Measurements from ENCODE around the gene CCDC171. TPM values are rescaled to one million over a fixed set of nuclear protein-coding genes. Genes with fewer than 3 reads are reported as not detected.

CCDC171 gene
- total RNA-seq, 1 experiment from 2014 or later, result 2.6 TPM

- BruUV-seq (replicated peaks), result no TSS peak
- H3K4me1 ChIP-seq (ENCODE audit: control insufficient read depth in 1 of 2, insufficient read depth in 2 of 2, low read length in 2 of 2), result no peaks in the 10 kb centered on the region
- H3K27me3 ChIP-seq (ENCODE audit: insufficient read depth, low read length), result no peaks in the 10 kb centered on the region
- H3K36me3 ChIP-seq (ENCODE audit: control insufficient read depth in 1 of 2, insufficient read depth in 2 of 2, low read length in 2 of 2), result no peaks in the 10 kb centered on the region
- TF ChIP-seq REST (IDR thresholded peaks at IDR 0.05; ENCODE audit: low read depth) (no peak), ELF1 (IDR thresholded peaks at IDR 0.05; ENCODE audit: borderline replicate concordance, low read depth) (no peak), EZH2 (IDR thresholded peaks at IDR 0.05) (no peak), CEBPB (IDR thresholded peaks at IDR 0.05; ENCODE audit: low read depth) (no peak), SIN3A (IDR thresholded peaks at IDR 0.05; ENCODE audit: low read depth) (no peak), ATF3 (IDR thresholded peaks at IDR 0.05) (no peak), RAD21 (IDR thresholded peaks at IDR 0.05; ENCODE audit: low read depth) (no peak)
- TF ChIP-seq, protein P1, sequence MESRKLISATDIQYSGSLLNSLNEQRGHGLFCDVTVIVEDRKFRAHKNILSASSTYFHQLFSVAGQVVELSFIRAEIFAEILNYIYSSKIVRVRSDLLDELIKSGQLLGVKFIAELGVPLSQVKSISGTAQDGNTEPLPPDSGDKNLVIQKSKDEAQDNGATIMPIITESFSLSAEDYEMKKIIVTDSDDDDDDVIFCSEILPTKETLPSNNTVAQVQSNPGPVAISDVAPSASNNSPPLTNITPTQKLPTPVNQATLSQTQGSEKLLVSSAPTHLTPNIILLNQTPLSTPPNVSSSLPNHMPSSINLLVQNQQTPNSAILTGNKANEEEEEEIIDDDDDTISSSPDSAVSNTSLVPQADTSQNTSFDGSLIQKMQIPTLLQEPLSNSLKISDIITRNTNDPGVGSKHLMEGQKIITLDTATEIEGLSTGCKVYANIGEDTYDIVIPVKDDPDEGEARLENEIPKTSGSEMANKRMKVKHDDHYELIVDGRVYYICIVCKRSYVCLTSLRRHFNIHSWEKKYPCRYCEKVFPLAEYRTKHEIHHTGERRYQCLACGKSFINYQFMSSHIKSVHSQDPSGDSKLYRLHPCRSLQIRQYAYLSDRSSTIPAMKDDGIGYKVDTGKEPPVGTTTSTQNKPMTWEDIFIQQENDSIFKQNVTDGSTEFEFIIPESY (IDR thresholded peaks at IDR 0.05; ENCODE audit: extremely low read depth, insufficient replicate concordance, low read length), result no peak
- H4K20me1 ChIP-seq (ENCODE audit: insufficient read depth), result no peaks in the 10 kb centered on the region
- H3K79me2 ChIP-seq (ENCODE audit: insufficient read depth, low read length), result no peaks in the 10 kb centered on the region
- no peak for ATAC-seq
- no peaks in the 10 kb centered on the region for H3K9me3 ChIP-seq (ENCODE audit: control insufficient read depth in 1 of 2, insufficient read depth in 1 of 2, low read depth in 1 of 2, low read length in 2 of 2)
- ChIA-PET CTCF (no interaction called here), POLR2A (no interaction called here), RAD21 (ENCODE audit: low non-redundant PET in 1 of 2, low total read pairs in 2 of 2, uncharacterized antibody in 2 of 2, unreplicated experiment in 2 of 2) (no interaction called here)
- H3K9ac ChIP-seq (ENCODE audit: low read length), result no peak overlapping the region
- H2AFZ ChIP-seq (ENCODE audit: low read depth, low read length, poor library complexity, severe bottlenecking), result no peak overlapping the region
- H3K4me3 ChIP-seq (replicated peaks in 1 of 2; ENCODE audit: low read depth in 1 of 2, low read length in 2 of 2), result no peak overlapping the region
- no peaks in the 10 kb centered on the region for H3K9me2 ChIP-seq (ENCODE audit: insufficient read depth)
- intact Hi-C loops (cut with micrococcal nuclease), result no loop called here
- no peak overlapping the region for H3K27ac ChIP-seq (ENCODE audit: low read depth, low read length)
- H3K4me2 ChIP-seq (ENCODE audit: low read length), result no peak overlapping the region
- DNase-seq (ENCODE audit: low read depth, low spot score), result no peak
These were observed 23.1 kb upstream of the CCDC171 start for GRCh38 chr9:15529566-15530324.
